ENCODE data around the gene ABCG4.

DNA sequence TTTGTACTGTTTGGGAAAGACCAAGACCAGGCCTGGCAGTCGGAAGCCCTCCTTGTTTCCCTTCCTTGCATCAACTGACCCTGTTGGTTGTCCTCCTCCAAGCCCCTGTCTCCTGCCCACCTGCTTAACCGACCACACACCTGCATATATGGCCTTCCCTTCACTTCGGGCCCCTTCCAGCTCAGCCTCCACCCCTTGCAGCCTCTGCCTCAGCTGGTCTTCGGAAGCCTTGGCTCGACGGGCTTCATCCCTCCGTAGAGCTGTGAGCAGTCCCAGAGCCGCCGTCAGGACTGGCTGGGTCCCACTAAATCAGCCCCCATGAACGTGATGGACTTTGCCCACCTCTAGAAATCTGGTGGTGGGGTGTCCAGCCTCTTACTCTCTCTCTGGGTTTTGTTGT, 44.8 kb downstream of the ABCG4 start:
- TF ChIP-seq CTCF (IDR thresholded peaks at IDR 0.05) = no peak
- no peak for TF ChIP-seq POLR2A (IDR thresholded peaks at IDR 0.05)

Data from adrenal gland (tissue), 5 donors.